GM08714 (cell line): Measurements from ENCODE around the gene MMP10.

ENCODE experiments used
- H3K4me3 ChIP-seq: fragments of 200-500 bp; sonication (Bioruptor generic); 2 replicates; pipeline ENCODE4 v1.5.1; 2014; ENCODE audit warnings: mild to moderate bottlenecking, low read length, inconsistent platforms
- ZNF274 ChIP-seq: IDR thresholded peaks from 2 replicates; pipeline ENCODE4 v1.6.1; 2012; ENCODE audit warnings: mild to moderate bottlenecking, low read depth, low read length

The MMP10 gene

GRCh38 chr11:102724904-102725500 is 55.4 kb downstream of the MMP10 start, which contains the start of gene MMP8:
Gene MMP8, minus strand, starts transcription at chr11:102724954. Its CDS starts 99 bp downstream, at chr11:102724855.
- no peak for TF ChIP-seq ZNF274

GRCh38 chr11:102722821-102723220 is 57.6 kb downstream of the MMP10 start:
- no peak overlapping the region for H3K4me3 ChIP-seq
- no peak for TF ChIP-seq ZNF274

More at GRCh38 chr11:102724904-102725500, 55.4 kb downstream of the MMP10 start, which contains the start of gene MMP8:
- H3K4me3 ChIP-seq, result no peak within 1 kb of the TSS
